Body of pancreas (tissue), 4 donors: Measurements from ENCODE around the gene COL6A1.

ENCODE experiments used
- CTCF ChIP-seq, 7 experiments: fragments of 450-650 bp in 4 of 7; fragments of 200-600 bp in 3 of 7; sonication (generic) in 3 of 7; IDR thresholded peaks; one replicate each; pipeline ENCODE4 v1.5.1; 2016 to 2019; ENCODE audit warnings: antibody characterized with exemption in 7 of 7
- POLR2A ChIP-seq, 3 donors: fragments of 450-650 bp; IDR thresholded peaks; one replicate each; pipeline ENCODE4 v1.6.1; 2016; ENCODE audit warnings: antibody characterized with exemption in 3 of 3, mild to moderate bottlenecking in 2 of 3

GRCh38 chr21:45990741-45991605 lies 9.4 kb downstream of the COL6A1 start:
- no peak for TF ChIP-seq CTCF (IDR thresholded peaks at IDR 0.05)
- no peak for TF ChIP-seq POLR2A (IDR thresholded peaks at IDR 0.05)
